ENCODE measurements around the gene GNAQ. TPM values are rescaled to one million over a fixed set of nuclear protein-coding genes. Genes with fewer than 3 reads are reported as not detected.

The GNAQ gene
- total RNA-seq, 2 experiments from 2014 or later: 17.8 to 18.1 TPM

DNA sequence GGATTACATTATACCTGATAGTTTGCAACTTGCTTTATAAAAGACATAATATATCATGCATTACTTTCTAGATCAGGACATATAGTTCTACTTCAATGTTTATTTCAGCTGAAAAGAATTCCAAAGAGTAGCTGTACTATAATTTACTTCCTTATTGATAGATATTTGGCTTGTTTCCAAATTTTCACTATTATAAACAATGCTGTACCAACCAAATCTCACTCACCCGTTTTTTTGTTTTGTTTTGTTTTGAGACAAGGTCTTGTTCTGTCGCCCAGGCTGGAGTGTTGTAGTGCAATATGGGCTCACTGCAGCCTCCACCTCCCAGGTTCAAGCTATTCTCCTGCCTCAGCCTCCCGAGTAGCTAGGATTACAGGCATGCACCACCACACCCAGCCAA is 132.7 kb downstream of the GNAQ start:
- ChIA-PET CTCF (interaction anchor here (1.6 to 2.0 kb wide), 2 partner anchors 8 to 137 kb away, joined by 5 to 8 read pairs; no protein-coding TSS in a partner anchor), POLR2A (interaction anchor here (0.7 kb wide), 1 partner anchor 774 kb away, joined by 4 read pairs; no protein-coding TSS in a partner anchor)
- no peaks in the 10 kb centered on the region for H3K9me3 Mint-ChIP-seq
- no peaks in the 10 kb centered on the region for H3K36me3 Mint-ChIP-seq (ENCODE audit: low read depth)
- no peaks in the 10 kb centered on the region for H3K27me3 Mint-ChIP-seq
- no peak overlapping the region for H3K27ac Mint-ChIP-seq
- intact Hi-C loops (cut with micrococcal nuclease): no loop called here
- TF ChIP-seq, protein P1, sequence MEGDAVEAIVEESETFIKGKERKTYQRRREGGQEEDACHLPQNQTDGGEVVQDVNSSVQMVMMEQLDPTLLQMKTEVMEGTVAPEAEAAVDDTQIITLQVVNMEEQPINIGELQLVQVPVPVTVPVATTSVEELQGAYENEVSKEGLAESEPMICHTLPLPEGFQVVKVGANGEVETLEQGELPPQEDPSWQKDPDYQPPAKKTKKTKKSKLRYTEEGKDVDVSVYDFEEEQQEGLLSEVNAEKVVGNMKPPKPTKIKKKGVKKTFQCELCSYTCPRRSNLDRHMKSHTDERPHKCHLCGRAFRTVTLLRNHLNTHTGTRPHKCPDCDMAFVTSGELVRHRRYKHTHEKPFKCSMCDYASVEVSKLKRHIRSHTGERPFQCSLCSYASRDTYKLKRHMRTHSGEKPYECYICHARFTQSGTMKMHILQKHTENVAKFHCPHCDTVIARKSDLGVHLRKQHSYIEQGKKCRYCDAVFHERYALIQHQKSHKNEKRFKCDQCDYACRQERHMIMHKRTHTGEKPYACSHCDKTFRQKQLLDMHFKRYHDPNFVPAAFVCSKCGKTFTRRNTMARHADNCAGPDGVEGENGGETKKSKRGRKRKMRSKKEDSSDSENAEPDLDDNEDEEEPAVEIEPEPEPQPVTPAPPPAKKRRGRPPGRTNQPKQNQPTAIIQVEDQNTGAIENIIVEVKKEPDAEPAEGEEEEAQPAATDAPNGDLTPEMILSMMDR (IDR thresholded peaks at IDR 0.05): no peak
- H3K4me1 Mint-ChIP-seq (ENCODE audit: low read depth): peaks cover 13% of the 10 kb centered on the region
- no peak overlapping the region for H3K4me3 Mint-ChIP-seq
- no peak for ATAC-seq
- DNase-seq: no peak

DNA sequence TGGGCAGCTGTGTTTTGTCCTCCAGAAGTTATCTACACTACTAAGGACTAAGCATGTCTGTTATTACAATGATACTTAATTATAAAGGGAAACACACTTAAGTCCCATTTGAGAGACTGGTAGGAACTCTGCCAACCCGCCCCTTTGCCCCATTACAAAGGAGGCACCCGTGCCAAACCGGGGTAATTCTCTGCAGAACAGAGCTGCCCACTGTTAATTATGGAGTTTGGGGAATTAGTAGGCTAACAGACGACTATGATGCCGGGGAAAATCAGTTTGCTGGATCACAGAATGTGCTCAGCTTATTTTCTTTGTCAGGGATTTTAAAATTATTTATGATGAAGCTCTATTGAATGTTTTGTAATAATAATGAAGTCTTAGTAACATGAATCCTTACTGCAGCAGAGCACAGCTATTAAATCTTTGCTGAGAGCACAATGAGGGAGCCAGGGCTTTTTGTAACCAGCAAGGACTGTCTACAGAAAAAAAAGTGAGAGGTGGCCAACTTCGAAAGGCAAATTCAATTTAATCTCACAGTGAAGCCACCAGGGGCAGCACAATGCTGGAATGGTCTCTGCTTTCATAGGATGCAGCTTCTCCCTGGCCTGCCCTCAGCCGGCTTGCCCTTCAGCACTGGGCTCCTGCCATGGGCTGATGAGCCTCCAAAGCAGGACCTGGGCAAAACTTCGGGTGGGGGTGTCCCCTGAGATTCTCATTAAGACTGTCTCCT is 134.5 kb downstream of the GNAQ start:
- intact Hi-C loops (cut with micrococcal nuclease): no loop called here
- no peaks in the 10 kb centered on the region for H3K36me3 Mint-ChIP-seq (ENCODE audit: low read depth)
- TF ChIP-seq, protein P1 (IDR thresholded peaks at IDR 0.05): no peak
- H3K9me3 Mint-ChIP-seq: no peaks in the 10 kb centered on the region
- no peak overlapping the region for H3K27ac Mint-ChIP-seq
- ATAC-seq: no peak
- ChIA-PET POLR2A (no interaction called here), CTCF (interaction anchor here (1.1 to 5.5 kb wide), 9 partner anchors 10 to 138 kb away, joined by 3 to 20 read pairs (median 4); no protein-coding TSS in a partner anchor)
- no peak overlapping the region for H3K4me3 Mint-ChIP-seq
- peaks cover 22% of the 10 kb centered on the region for H3K4me1 Mint-ChIP-seq (ENCODE audit: low read depth)
- H3K27me3 Mint-ChIP-seq: no peaks in the 10 kb centered on the region
- no peak for DNase-seq

DNA sequence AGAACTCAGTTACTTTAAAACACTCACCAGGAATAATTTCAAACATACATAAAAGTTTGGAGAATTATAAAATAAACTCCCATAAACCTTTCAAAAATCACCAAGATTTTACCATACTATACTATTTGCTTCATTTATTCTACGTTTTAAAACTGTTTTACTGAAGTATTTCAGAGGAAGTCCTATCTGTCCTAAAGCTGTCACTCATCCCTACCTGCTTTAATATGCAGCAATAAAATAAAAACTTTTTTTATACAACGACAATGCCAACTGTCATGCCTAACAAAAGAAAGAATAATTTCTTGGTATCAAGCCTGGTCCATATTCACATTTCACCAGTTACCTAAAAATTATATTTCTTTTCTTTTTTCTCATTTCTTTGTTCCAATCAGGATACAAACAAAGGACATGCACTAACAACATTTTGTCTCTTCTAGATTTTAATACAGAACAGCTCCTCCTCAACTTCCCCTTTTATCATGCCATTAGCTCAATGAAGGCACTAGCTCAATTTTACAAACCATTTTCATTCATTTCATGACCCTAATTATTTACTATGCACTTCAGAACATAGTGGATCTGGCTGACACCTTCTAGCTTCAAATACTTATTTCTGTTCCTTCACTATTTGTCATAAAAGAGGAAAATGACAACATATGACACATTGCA is 135.2 kb downstream of the GNAQ start:
- Mint-ChIP-seq H3K9me3 (no peaks in the 10 kb centered on the region), H3K27ac (no peak overlapping the region), H3K4me1 (ENCODE audit: low read depth) (peaks cover 28% of the 10 kb centered on the region), H3K27me3 (no peaks in the 10 kb centered on the region), H3K4me3 (no peak overlapping the region), H3K36me3 (ENCODE audit: low read depth) (no peaks in the 10 kb centered on the region)
- CTCF ChIA-PET: interaction anchor here (1.1 to 5.5 kb wide), 9 partner anchors 11 to 139 kb away, joined by 3 to 20 read pairs (median 4); no protein-coding TSS in a partner anchor
- POLR2A ChIA-PET: interaction anchor here (0.6 kb wide), 1 partner anchor 20 kb away, joined by 3 read pairs; no protein-coding TSS in a partner anchor
- TF ChIP-seq, protein P1 (IDR thresholded peaks at IDR 0.05): no peak
- no peak for ATAC-seq
- intact Hi-C loops (cut with micrococcal nuclease): no loop called here
- no peak for DNase-seq

DNA sequence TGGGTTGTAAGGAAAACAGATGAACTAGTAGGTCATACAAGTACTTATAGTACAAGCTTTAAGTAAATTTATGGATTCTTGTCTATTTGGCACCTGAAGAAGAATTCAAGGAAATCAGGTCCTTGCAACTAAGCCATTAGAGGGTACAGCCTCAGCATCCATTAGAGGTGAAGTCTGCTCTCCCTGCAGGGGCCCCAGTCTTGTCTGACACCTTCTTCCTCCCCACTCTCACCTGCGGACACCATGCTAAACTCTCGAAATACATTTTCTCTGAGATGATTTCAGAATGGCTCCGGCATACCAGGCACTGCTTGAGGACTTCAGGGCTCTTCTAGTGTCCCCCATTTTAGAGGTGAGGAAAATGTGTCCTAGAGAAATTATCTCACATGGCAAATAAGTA is 137.9 kb downstream of the GNAQ start:
- intact Hi-C loops (cut with micrococcal nuclease): no loop called here

More for the DNA sequence above, 137.9 kb downstream of the GNAQ start:
- ChIA-PET POLR2A (interaction anchor here (0.9 kb wide), 1 partner anchor 137 kb away, joined by 3 read pairs; no protein-coding TSS in a partner anchor), CTCF (interaction anchor here (0.6 to 5.5 kb wide), 6 partner anchors 9 to 142 kb away, joined by 3 to 20 read pairs (median 4); no protein-coding TSS in a partner anchor)
- DNase-seq (no peak), ATAC-seq (no peak)
- Mint-ChIP-seq H3K9me3 (no peaks in the 10 kb centered on the region), H3K4me1 (ENCODE audit: low read depth) (peaks cover 18% of the 10 kb centered on the region), H3K27ac (no peak overlapping the region), H3K36me3 (ENCODE audit: low read depth) (peaks cover 5% of the 10 kb centered on the region), H3K4me3 (no peak overlapping the region), H3K27me3 (no peaks in the 10 kb centered on the region)
- TF ChIP-seq, protein P1 (IDR thresholded peaks at IDR 0.05): no peak

All from activated CD8-positive, alpha-beta T cell treated with anti-CD3 and anti-CD28 coated beads for 36 hours (primary cell).